CD4-positive, alpha-beta T cell (primary cell): ENCODE measurements around the gene VBP1. TPM values are rescaled to one million over a fixed set of nuclear protein-coding genes. Genes with fewer than 3 reads are reported as not detected.
"Not testable (repeated sequence)": the region's sequence is repeated elsewhere in the genome, so short reads cannot be mapped to it uniquely, and the experiment has no call there.

Source experiments
- ATAC-seq: fragments of 200-7000 bp; cut with Tn5 transposase; one replicate; pipeline ENCODE4 v1.10.0; 2022; ENCODE audit warnings: mild to moderate bottlenecking; ENCODE audit not compliant: poor library complexity
- CTCF ChIA-PET: fragments of 350-600 bp; sonication (Branson Sonifier 250); formaldehyde crosslinking; loops from one replicate; lab custom pipeline; 2021; ENCODE audit warnings: antibody characterized with exemption, inconsistent platforms; lab: Charles Lee
- POLR2A ChIA-PET: fragments of 350-600 bp; sonication (Branson Sonifier 250); formaldehyde crosslinking; loops from one replicate; lab custom pipeline; 2021; ENCODE audit warnings: antibody characterized with exemption, inconsistent platforms; lab: Charles Lee
- DNase-seq, 14 experiments: peaks; one replicate each; pipeline ENCODE4 v3.0.0-alpha.2; 2013 to 2020; ENCODE audit warnings: mixed read lengths in 2 of 14
- H3K27ac ChIP-seq, 2 donors: one replicate each; pipeline versions ENCODE4 v1.5.1 to v1.7.0; 2013; ENCODE audit warnings: low read length in 2 of 2, low read depth in 1 of 2, mild to moderate bottlenecking in 1 of 2
- H3K27me3 ChIP-seq, 2 experiments: 1 replicate in 1 of 2; 2 replicates in 1 of 2; pipeline versions ENCODE4 v1.6.1 to v1.7.0; 2013; ENCODE audit warnings: low read length in 2 of 2, control low read depth in 1 of 2, mild to moderate bottlenecking in 1 of 2, moderate library complexity in 1 of 2; ENCODE audit not compliant: insufficient read depth in 2 of 2, control insufficient read depth in 1 of 2
- H3K36me3 ChIP-seq: one replicate; pipeline ENCODE4 v1.6.1; 2013; ENCODE audit warnings: low read length, control low read depth; ENCODE audit not compliant: insufficient read depth
- H3K4me1 ChIP-seq: one replicate; pipeline ENCODE4 v1.6.1; 2013; ENCODE audit warnings: low read length, control low read depth; ENCODE audit not compliant: insufficient read depth
- H3K4me3 ChIP-seq: one replicate; pipeline ENCODE4 v1.5.1; 2013; ENCODE audit warnings: mild to moderate bottlenecking, low read length, moderate library complexity
- H3K9me3 ChIP-seq, 2 experiments: 1 replicate in 1 of 2; 2 replicates in 1 of 2; pipeline versions ENCODE4 v1.6.1 to v1.7.0; 2013; ENCODE audit warnings: low read length in 2 of 2, mild to moderate bottlenecking in 2 of 2, control low read depth in 1 of 2, moderate library complexity in 1 of 2; ENCODE audit not compliant: control insufficient read depth in 1 of 2, insufficient read depth in 1 of 2
- H3K27ac Mint-ChIP-seq: one replicate; pipeline ENCODE4 v1.8.0; 2020; ENCODE audit warnings: mixed read lengths
- H3K27me3 Mint-ChIP-seq: one replicate; pipeline ENCODE4 v1.8.0; 2021; ENCODE audit warnings: mixed read lengths
- H3K36me3 Mint-ChIP-seq: one replicate; pipeline ENCODE4 v1.8.0; 2021; ENCODE audit warnings: low read depth, mixed read lengths
- H3K4me1 Mint-ChIP-seq: one replicate; pipeline ENCODE4 v1.8.0; 2021; ENCODE audit warnings: low read depth, mixed read lengths
- H3K4me3 Mint-ChIP-seq: one replicate; pipeline ENCODE4 v1.8.0; 2020; ENCODE audit warnings: mild to moderate bottlenecking, mixed read lengths
- H3K9me3 Mint-ChIP-seq: one replicate; pipeline ENCODE4 v1.8.0; 2020; ENCODE audit warnings: mixed read lengths
- CTCF ChIP-seq: fragments of 200-600 bp; IDR thresholded peaks from one replicate; pipeline ENCODE4 v1.8.0; 2022; ENCODE audit warnings: antibody characterized with exemption, mild to moderate bottlenecking
- intact Hi-C, 2 experiments: fragments of 100-400 bp; cut with DNase I in 1 of 2; cut with micrococcal nuclease in 1 of 2; formaldehyde crosslinking; loops; one replicate each; pipeline versions ENCODE4 v1.15.1 to v1.9.0; 2023 to 2025; cut with DNase I, micrococcal nuclease
- total RNA-seq, 174 experiments: library from RNA in 2 of 174; stranded (reverse) in 2 of 174; gene quantifications; one replicate each; pipeline ENCODE4 v1.2.3 and lab custom pipeline; 2021 to 2026

VBP1 gene
- total RNA-seq, 2 experiments from 2014 or later = 8.5 to 8.7 TPM

GRCh38 chrX:155266439-155266838 is 50.2 kb downstream of the VBP1 start:
- H3K27me3 Mint-ChIP-seq = no peaks in the 10 kb centered on the region
- no peaks in the 10 kb centered on the region for H3K36me3 Mint-ChIP-seq
- intact Hi-C loops = no loop called here
- Histone ChIP-seq H3K27me3 (no peaks in the 10 kb centered on the region), H3K36me3 (no peaks in the 10 kb centered on the region), H3K27ac (no peak overlapping the region), H3K4me1 (peaks cover 5% of the 10 kb centered on the region), H3K4me3 (no peak overlapping the region), H3K9me3 (no peaks in the 10 kb centered on the region)
- H3K9me3 Mint-ChIP-seq = no peaks in the 10 kb centered on the region
- H3K4me1 Mint-ChIP-seq = peaks cover 25% of the 10 kb centered on the region
- H3K4me3 Mint-ChIP-seq = no peak overlapping the region
- ATAC-seq (no peak), DNase-seq (no peak)
- no peak for TF ChIP-seq CTCF
- ChIA-PET CTCF (no interaction called here), POLR2A (no interaction called here)
- H3K27ac Mint-ChIP-seq = peak overlapping the region; percentile 30

GRCh38 chrX:155267995-155268394 is 51.7 kb downstream of the VBP1 start:
- H3K36me3 ChIP-seq, CTCF ChIA-PET, H3K4me3 ChIP-seq, DNase-seq, H3K27me3 ChIP-seq, H3K4me1 ChIP-seq, ATAC-seq, intact Hi-C loops, H3K9me3 Mint-ChIP-seq, H3K4me3 Mint-ChIP-seq, POLR2A ChIA-PET, H3K27me3 Mint-ChIP-seq, H3K36me3 Mint-ChIP-seq, H3K27ac ChIP-seq, H3K9me3 ChIP-seq: not testable (repeated sequence)
- Mint-ChIP-seq H3K4me1 (peaks cover 15% of the 10 kb centered on the region), H3K27ac (peak overlapping the region; percentile 58)

- H3K9me3 Mint-ChIP-seq = no peaks in the 10 kb centered on the region
Observed at GRCh38 chrX:155270969-155271368, 54.7 kb downstream of the VBP1 start.

More at GRCh38 chrX:155270969-155271368, 54.7 kb downstream of the VBP1 start:
- Histone ChIP-seq H3K4me1 (no peaks in the 10 kb centered on the region), H3K27ac (no peak overlapping the region), H3K36me3 (no peaks in the 10 kb centered on the region), H3K4me3 (no peak overlapping the region), H3K9me3 (no peaks in the 10 kb centered on the region), H3K27me3 (no peaks in the 10 kb centered on the region)
- ChIA-PET POLR2A (no interaction called here), CTCF (no interaction called here)
- no peaks in the 10 kb centered on the region for H3K27me3 Mint-ChIP-seq
- no peaks in the 10 kb centered on the region for H3K36me3 Mint-ChIP-seq
- no peak for ATAC-seq
- no peak overlapping the region for H3K27ac Mint-ChIP-seq
- no peaks in the 10 kb centered on the region for H3K4me1 Mint-ChIP-seq
- H3K4me3 Mint-ChIP-seq = no peak overlapping the region
- no peak for TF ChIP-seq CTCF
- DNase-seq = no peak
- intact Hi-C loops = no loop called here
